ENCODE data around the gene DCBLD2. TPM values are rescaled to one million over a fixed set of nuclear protein-coding genes. Genes with fewer than 3 reads are reported as not detected.

The DCBLD2 gene
- total RNA-seq, 1 experiment from 2014 or later, result 0.20 TPM

- DNase-seq (ENCODE audit: low spot score), result no peak
- in situ Hi-C loops (cut with HindIII; ENCODE audit: low sequenced_read_pairs), result no loop called here
Observed at GRCh38 chr3:98778383-98778782, 123.1 kb downstream of the DCBLD2 start.

- DNase-seq (ENCODE audit: low spot score), result no peak
- in situ Hi-C loops (cut with HindIII; ENCODE audit: low sequenced_read_pairs), result no loop called here
Observed at GRCh38 chr3:98777801-98778220, 123.7 kb downstream of the DCBLD2 start.

- in situ Hi-C loops (cut with HindIII; ENCODE audit: low sequenced_read_pairs), result no loop called here
- DNase-seq (ENCODE audit: low spot score), result no peak
Observed at GRCh38 chr3:98777286-98777685, 124.2 kb downstream of the DCBLD2 start.

- DNase-seq (ENCODE audit: low spot score), result no peak
- in situ Hi-C loops (cut with HindIII; ENCODE audit: low sequenced_read_pairs), result no loop called here
Observed at GRCh38 chr3:98776140-98776493, 125.4 kb downstream of the DCBLD2 start.

GRCh38 chr3:98775459-98776139, 125.9 kb downstream of the DCBLD2 start:
- in situ Hi-C loops (cut with HindIII; ENCODE audit: low sequenced_read_pairs), result no loop called here
- no peak for DNase-seq (ENCODE audit: low spot score)

- in situ Hi-C loops (cut with HindIII; ENCODE audit: low sequenced_read_pairs), result no loop called here
- no peak for DNase-seq (ENCODE audit: low spot score)
Observed at GRCh38 chr3:98772022-98772421, 129.5 kb downstream of the DCBLD2 start.

- in situ Hi-C loops (cut with HindIII; ENCODE audit: low sequenced_read_pairs), result no loop called here
- peak; percentile 43 for DNase-seq (ENCODE audit: low spot score)
Observed at GRCh38 chr3:98770261-98771039, 131.0 kb downstream of the DCBLD2 start.

- in situ Hi-C loops (cut with HindIII; ENCODE audit: low sequenced_read_pairs), result no loop called here
- no peak for DNase-seq (ENCODE audit: low spot score)
Observed at GRCh38 chr3:98769448-98769847, 132.0 kb downstream of the DCBLD2 start.

GRCh38 chr3:98768961-98769360, 132.5 kb downstream of the DCBLD2 start:
- in situ Hi-C loops (cut with HindIII; ENCODE audit: low sequenced_read_pairs), result no loop called here

GRCh38 chr3:98766924-98767323, 134.6 kb downstream of the DCBLD2 start:
- no peak for DNase-seq (ENCODE audit: low spot score)
- in situ Hi-C loops (cut with HindIII; ENCODE audit: low sequenced_read_pairs), result no loop called here

More at GRCh38 chr3:98768961-98769360, 132.5 kb downstream of the DCBLD2 start:
- no peak for DNase-seq (ENCODE audit: low spot score)

GRCh38 chr3:98765721-98766120, 135.8 kb downstream of the DCBLD2 start:
- in situ Hi-C loops (cut with HindIII; ENCODE audit: low sequenced_read_pairs), result no loop called here
- DNase-seq (ENCODE audit: low spot score), result no peak

- DNase-seq (ENCODE audit: low spot score), result no peak
- in situ Hi-C loops (cut with HindIII; ENCODE audit: low sequenced_read_pairs), result no loop called here
Observed at GRCh38 chr3:98764472-98764884, 137.0 kb downstream of the DCBLD2 start.

- in situ Hi-C loops (cut with HindIII; ENCODE audit: low sequenced_read_pairs), result no loop called here
- no peak for DNase-seq (ENCODE audit: low spot score)
Observed at GRCh38 chr3:98763819-98764418, 137.6 kb downstream of the DCBLD2 start.

- DNase-seq (ENCODE audit: low spot score), result peak; percentile 26
- in situ Hi-C loops (cut with HindIII; ENCODE audit: low sequenced_read_pairs), result no loop called here
Observed at GRCh38 chr3:98763076-98763475, 138.4 kb downstream of the DCBLD2 start, which contains the start of gene ST3GAL6. ST3GAL6 (plus strand) TSS chr3:98763340; CDS start chr3:98768441, 5,101 bp downstream.

GRCh38 chr3:98761643-98762229, 139.8 kb downstream of the DCBLD2 start:
- in situ Hi-C loops (cut with HindIII; ENCODE audit: low sequenced_read_pairs), result no loop called here
- no peak for DNase-seq (ENCODE audit: low spot score)

GRCh38 chr3:98759629-98760028, 141.9 kb downstream of the DCBLD2 start:
- in situ Hi-C loops (cut with HindIII; ENCODE audit: low sequenced_read_pairs), result no loop called here

GRCh38 chr3:98755601-98756000, 145.9 kb downstream of the DCBLD2 start:
- no peak for DNase-seq (ENCODE audit: low spot score)
- in situ Hi-C loops (cut with HindIII; ENCODE audit: low sequenced_read_pairs), result no loop called here

More at GRCh38 chr3:98759629-98760028, 141.9 kb downstream of the DCBLD2 start:
- no peak for DNase-seq (ENCODE audit: low spot score)

- in situ Hi-C loops (cut with HindIII; ENCODE audit: low sequenced_read_pairs), result no loop called here
Observed at GRCh38 chr3:98754483-98754882, 147.0 kb downstream of the DCBLD2 start.

GRCh38 chr3:98750276-98750919, 151.1 kb downstream of the DCBLD2 start:
- DNase-seq (ENCODE audit: low spot score), result no peak
- in situ Hi-C loops (cut with HindIII; ENCODE audit: low sequenced_read_pairs), result no loop called here

More at GRCh38 chr3:98754483-98754882, 147.0 kb downstream of the DCBLD2 start:
- DNase-seq (ENCODE audit: low spot score), result no peak
